GM19240 (cell line): ENCODE data around the gene BAHD1.

Source experiments
- DNase-seq: peaks from one replicate; pipeline ENCODE4 v3.0.0; 2011; ENCODE audit warnings: low spot score; ENCODE audit not compliant: insufficient read length

BAHD1 gene

DNA sequence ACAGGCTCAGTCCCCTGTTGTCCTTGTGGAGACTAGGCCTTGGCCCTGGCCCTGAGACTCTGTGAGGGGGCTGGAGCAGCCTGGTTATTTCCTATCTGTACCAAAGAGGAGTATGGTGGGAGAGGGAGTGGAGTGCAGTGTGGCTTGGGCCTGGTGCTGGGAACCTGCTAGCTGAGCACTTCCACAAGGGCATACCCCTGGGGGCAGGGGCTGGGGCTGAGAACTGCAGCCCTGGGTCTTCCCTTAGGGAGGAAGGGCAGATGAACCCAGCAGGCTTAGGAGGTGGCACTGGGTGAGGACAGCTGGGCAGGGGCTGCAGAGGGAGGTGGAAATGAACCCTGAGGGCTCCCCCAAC, 26.5 kb downstream of the BAHD1 start:
- no peak for DNase-seq

DNA sequence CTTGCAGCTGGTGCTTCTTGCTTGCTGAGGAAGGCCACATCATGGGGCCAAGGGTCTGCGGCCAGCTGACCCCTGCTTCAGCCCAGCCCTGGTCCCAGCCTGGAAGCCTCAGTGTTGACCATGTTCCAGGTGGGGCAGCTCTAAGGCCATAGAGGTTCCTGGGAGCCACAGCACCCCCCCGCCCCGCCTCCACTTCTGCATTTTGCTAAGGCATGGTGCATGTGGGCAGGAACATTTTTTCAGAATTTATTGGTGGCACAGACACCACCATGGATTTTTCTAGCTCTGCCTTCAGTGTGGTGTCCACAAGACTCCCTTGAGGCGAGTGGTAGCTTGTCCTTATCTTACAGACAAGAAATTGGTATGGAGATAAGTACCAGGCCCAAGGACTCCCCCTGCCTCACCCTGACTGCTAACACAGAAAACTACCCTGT, 28.2 kb downstream of the BAHD1 start:
- DNase-seq, result no peak

DNA sequence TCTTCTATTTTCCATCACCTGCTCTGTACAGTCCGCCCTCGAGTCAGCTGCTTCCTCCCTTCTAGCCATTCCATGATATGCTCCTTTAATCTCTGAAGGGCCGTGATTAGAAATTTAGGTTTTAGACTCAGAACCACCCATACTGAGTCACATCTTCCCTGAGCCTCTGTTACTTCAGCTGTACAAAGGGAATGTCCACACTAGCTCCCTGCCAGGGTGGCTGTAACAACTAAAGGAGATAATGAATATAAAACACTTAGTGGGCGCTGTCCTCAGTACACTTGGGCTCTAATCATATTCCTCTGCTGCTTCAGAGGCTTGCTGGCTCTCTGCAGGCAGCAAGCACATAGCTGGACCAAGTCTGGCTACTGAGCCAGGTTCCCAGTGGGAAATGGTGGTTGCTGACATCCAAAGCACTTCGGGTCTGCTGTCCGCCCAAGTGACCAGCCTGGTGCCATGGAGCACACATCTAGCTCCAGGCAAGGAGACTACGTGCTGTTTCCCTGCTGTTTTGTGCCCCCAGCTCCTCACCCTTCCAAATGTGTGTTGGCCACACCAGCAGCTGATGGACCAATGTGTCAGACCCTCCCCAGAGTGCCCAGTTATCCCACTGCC, 29.1 kb downstream of the BAHD1 start:
- no peak for DNase-seq

DNA sequence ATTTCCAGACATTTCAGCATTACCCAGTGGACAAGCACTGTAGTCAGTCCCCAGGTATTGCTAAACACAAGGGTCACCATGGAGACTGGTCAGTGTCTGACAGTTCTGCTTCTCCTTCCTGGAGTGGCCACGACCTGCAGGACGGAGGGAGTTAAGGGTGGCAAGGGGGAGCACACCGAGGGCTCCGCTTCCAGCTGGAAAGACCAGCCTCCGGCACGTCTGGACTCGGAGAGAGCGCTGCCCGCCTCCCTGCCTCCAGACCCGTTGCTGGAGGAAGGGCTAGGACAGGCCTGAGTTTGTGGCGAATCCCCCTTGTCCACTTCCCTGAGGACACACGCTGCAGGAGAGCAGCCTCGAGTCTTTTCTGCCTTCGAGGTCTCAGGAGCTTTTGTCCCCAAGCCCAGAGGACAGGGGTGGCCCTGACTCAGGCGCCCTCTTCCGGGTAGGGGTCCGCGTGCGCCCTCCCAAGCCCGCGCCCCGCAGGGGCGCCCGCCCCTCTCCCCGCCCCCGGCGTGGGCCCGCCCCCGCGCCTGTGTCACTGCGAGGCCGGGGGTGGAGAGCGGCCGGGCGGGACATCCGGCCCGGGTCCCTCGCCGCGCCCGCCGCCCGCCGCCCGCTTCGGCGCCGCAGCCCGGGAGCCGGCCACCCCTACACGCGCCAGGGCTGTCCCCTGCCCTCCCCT, 29.8 kb downstream of the BAHD1 start, which contains the start of gene CHST14:
CHST14 (plus strand) TSS at position 562 of the 682 bp plus-strand sequence. CDS start 230 bp downstream, outside the sequence.
- peak; percentile 85 for DNase-seq

DNA sequence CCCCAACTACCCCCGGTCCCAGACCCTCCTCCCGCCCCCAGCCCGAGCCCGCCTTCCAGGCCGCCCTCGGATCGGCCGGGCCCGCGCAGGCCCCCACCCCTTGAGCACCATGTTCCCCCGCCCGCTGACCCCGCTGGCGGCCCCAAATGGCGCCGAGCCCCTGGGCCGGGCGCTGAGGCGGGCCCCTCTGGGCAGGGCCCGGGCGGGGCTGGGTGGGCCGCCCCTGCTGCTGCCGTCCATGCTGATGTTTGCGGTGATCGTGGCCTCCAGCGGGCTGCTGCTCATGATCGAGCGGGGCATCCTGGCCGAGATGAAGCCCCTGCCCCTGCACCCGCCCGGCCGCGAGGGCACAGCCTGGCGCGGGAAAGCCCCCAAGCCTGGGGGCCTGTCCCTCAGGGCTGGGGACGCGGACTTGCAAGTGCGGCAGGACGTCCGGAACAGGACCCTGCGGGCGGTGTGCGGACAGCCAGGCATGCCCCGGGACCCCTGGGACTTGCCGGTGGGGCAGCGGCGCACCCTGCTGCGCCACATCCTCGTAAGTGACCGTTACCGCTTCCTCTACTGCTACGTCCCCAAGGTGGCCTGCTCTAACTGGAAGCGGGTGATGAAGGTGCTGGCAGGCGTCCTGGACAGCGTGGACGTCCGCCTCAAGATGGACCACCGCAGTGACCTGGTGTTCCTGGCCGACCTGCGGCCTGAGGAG, 30.5 kb downstream of the BAHD1 start:
- DNase-seq, result no peak

DNA sequence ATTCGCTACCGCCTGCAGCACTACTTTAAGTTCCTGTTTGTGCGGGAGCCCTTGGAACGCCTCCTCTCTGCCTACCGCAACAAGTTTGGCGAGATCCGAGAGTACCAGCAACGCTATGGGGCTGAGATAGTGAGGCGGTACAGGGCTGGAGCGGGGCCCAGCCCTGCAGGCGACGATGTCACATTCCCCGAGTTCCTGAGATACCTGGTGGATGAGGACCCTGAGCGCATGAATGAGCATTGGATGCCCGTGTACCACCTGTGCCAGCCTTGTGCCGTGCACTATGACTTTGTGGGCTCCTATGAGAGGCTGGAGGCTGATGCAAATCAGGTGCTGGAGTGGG, 31.0 kb downstream of the BAHD1 start:
- DNase-seq, result no peak

DNA sequence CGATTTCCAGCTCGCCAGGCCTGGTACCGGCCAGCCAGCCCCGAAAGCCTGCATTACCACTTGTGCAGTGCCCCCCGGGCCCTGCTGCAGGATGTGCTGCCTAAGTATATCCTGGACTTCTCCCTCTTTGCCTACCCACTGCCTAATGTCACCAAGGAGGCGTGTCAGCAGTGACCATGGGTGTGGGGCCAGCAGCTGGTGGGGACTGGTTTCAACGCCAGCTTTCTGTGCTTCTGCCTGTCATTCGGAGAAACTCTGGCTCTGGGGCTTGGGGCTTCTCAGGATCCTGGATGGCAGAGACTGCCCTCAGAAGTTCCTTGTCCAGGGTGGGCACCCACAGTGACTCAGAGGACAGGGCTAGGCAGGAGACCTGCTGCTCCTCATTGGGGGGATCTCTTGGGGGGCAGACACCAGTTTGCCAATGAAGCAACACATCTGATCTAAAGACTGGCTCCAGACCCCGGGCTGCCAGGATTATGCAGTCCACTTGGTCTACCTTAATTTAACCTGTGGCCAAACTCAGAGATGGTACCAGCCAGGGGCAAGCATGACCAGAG, 31.5 kb downstream of the BAHD1 start:
- DNase-seq, result no peak

DNA sequence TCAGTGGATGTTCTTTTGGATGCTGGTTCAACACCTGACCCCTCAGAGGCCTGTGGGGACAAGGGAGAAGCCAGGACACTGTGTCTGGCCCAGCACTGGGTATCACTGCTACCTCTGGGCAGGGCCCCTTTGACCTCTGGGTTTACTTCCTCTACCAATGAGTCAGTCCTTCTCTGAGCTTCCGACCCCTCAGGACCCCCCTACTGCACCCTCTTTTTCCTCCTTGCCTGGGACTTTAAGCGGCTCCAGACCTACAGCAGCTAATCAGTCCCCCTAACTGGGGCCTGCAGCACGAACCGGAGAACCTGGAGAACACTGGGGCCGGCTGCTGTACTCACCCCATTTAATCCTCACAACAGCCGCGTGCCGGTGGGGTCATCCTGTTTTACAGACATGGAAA, 33.8 kb downstream of the BAHD1 start:
- DNase-seq, result no peak

DNA sequence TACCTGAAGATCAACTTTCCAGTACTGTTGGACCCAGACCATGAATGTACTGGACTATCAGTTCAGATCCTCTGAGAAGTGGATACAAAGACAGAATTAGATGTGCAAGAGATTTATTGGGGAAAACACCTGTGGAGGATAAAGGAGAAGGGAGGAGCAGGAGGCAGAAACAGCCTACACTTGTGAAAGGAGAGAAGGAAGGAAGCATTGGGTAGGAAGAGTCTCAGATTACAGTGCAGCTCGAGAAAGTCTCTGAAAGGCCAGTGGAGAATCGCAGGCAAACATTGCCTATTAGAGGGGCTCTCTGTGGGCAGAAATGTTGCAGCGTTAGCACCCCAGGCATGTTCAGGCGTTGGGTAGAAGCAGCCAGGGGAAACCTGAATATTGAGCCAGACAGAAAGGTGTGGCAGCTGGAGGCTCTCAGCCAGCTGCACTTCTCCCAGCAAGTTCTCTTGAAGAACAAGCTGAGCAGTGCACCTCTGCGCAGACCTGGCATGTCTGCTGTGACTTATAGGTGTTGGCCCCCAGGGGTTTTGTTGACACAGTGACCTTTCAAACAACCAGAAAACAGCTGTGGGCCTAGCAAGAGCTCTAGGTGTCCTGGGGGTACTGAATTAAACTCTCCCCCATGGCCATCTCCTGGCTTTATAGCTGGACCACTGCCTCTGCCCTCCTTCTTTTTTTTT, 37.0 kb downstream of the BAHD1 start:
- no peak for DNase-seq

DNA sequence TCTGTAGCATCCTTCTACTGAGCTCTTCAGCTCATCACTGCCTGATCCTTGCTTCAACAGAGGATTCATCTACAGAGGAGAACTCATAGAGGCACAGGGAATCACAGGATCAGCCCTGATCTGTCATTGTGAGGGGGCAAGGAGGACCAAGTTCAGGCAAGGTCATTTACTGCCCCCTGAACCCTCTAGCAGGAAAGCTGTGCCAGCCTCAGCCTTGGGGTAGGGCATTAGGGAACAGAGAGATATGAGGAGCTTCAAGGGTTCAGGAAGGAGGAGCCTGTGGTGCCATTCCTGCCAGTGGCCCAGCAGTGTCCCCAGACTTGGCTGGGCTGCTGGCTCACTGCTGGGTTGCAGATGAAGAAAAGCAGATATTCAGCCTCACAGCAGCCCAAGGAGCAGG, 38.3 kb downstream of the BAHD1 start:
- DNase-seq, result no peak

DNA sequence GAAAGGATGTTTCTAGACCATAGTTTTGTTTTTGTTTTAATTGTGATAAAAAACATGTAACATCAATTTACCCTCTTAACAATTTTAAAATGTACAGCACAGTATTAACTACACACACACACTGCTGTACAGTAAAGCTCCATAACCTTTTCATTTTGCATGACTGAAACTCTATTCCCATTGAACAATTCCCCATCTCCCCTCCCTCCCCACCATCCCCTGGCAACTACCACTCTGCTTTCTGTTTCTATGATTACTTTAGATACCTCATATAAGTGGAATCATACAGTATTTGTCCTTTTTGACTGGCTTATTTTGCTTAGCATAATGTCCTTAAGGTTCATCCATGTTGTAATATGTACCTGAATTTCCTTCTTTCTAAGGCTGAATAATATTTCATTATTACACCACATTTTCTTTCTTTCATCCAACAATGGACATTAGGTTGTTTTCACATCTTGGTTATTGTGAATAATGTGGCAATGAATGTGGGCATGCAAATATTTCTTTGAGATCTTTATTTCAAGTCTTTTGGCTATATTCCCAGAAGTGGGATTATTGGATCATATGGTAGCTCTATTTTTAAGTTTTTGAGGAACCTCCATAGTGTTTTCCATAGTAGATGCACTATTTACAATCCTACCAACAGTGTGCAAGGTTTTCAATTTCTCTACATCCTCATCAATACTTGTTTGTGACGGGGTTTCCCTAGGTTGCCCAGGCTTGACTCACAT, 40.8 kb downstream of the BAHD1 start:
- no peak for DNase-seq

DNA sequence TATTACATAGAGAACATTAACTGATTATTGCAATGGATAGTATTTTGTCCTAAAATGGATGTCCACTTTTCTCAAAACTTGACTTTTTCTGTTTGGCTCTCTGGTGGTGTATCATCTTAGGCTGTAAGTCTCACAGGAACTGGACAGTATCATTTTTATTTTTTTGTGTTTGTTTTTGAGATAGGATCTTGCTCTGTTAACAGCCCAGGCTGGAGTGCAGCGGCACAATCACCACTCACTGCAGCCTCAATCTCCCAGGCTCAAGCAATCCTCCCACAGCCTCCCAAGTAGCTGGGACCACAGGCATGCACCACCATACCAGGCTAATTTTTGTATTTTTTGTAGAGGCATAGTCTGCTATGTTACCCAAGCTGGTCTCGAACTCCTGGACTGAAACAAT, 43.2 kb downstream of the BAHD1 start:
- no peak for DNase-seq

DNA sequence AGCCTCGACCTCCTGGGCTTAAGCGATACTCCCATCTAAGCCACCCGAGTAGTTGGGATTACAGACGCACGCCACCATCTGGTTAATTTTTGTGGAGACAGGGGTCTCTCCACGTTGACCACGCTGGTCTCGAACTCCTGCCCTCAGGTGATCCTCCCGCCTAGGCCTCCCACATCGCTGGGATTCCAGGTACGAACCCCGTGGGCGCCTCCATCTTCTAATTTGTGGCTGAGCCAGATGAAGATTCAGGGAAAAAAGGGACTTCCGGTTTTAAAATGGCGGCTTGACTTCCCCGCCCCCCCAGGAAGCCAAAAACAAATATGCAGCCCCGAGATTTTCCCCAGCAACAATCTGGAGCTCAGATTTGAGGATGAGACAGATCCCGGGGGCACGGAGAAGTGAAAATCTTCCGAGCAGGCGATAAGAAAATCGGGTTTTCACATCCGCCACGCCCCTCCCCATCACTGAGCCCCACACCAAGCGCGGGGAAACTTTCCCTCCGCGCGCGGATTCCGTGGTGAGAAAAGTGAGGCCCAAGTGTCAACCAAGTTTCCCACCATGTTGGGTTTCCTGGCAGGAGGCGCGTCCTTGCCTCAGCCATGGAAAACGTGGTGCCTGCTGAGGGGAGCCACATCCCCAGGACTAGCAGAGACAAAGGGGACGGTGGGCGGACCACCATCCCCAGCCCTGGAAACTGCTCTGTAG, 45.5 kb downstream of the BAHD1 start:
- DNase-seq, result no peak

DNA sequence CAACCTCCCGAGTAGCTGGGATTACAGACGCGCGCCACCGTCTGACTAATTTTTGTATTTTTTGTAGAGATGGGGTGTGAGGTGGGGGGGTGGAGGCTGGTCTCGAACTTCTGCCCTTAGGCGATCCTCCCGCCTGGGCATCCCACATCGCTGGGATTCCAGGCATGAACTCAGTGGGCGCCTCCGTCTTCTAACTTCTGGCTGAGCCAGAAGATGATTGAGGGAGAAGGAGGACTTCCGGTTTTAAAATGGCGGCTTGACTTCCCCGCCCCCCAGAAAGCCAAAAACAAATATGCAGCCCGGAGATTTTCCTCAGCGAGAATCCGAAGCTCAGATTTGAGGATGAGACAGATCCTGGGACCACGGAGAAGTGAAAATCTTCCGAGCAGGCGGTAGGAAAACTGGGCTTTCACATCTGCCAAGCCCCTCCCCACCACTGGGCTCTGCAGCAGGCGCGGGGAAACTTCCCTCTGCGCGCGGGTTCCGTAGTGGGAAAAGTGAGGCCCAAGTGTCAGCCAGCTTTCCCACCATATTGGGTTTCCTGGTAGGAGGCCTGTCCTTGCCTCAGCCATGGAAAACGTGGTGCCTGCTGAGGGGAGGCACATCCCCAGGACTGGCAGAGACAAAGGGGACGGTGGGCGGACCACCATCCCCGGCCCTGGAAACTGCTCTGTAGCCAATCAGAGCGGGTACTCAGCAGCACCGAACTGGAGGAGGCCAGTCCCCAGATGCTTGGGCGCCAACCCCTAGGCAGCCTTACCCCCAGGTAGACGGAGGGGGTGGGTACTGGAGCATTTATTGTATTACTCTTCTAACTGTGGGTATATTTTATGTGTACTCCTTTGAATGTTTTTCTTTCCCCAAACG, 47.3 kb downstream of the BAHD1 start:
- no peak for DNase-seq

DNA sequence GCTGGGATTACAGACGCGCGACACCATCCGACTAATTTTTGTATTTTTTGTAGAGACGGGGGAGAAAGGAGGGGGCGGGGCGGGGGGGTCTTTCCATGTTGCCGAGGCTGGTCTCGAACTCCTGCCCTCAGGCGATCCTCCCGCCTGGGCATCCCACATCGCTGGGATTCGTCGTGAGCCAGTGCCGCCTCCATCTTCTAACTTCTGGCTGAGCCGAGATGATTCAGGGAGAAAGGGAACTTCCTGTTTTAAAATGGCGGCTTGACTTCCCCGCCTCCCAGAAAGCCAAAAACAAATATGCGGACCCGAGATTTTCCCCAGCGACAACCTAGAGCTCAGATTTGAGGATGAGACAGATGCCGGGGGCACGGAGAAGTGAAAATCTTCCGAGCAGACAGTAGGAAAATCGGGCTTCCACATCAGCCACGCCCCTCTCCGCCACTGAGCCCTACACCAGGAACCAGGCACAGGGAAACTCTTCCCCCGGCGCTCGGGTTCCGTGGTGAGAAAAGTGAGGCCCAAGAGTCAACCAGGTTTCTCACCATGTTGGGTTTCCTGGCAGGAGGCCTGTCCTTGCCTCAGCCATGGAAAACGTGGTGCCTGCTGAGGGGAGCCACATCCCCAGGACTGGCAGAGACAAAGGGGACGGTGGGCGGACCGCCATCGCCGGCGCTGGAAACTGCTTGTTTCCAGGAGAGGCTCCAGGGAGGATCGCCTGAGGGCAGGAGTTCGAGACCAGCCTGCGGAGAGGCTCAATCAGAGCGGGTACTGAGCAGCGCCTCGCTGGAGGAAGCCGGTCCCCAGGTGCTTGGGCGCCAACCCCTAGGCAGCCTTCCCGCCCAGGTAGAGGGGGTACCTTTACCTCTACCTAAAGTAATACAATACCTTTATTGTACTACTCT, 48.8 kb downstream of the BAHD1 start:
- no peak for DNase-seq

DNA sequence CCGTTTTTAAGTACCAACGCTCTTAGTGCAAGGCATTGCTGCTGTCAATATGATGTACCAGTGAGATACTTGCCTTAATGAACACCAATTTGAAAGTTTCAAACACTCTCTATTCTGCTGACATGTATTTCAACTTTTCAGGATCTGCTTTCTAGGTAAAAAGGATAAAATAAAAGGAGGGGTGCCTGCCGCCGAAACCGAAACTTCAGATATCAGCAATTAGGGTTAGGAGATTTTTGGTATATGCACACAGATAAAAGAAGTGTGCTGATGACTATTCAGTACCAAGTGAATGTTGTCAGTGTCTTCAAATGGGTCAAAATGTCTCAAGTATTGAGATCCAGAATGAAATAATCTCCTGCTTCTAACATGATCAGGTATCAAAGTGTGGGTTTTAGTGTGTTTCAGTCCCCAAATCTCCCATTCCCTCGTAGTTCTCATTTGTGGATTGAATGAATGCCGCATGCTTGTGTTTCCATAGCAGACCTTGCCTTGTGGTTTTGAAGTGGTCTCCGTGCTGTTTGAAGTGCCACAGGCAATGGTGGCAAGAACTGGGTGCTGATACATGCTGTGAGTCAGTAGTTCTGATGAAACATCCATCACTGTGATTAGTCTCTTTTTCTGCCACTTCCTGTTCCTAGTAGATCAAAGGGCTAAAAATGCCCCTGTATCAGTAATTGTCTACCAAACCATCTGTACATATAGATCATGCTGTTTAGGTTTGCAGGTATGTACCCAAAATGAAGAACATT, 52.5 kb downstream of the BAHD1 start:
- DNase-seq, result no peak

DNA sequence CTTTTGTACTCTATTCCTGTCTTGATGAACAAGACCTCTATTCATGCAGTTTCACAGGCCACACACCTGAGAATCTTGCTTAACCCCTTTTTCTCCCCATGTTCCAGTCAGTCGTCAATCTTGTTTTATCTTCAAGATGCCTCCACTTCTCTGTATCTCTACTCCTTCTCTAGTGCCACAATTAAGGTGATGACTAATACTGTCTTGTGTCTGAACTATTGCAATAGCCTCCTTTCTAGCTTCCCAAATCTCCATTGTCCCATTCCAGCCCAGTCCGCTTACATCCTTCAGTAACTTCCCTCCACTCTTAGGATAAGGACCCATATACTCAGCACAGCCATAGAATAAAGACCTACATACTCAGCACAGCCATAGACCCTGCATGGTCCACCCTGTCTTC, 54.8 kb downstream of the BAHD1 start:
- no peak for DNase-seq

DNA sequence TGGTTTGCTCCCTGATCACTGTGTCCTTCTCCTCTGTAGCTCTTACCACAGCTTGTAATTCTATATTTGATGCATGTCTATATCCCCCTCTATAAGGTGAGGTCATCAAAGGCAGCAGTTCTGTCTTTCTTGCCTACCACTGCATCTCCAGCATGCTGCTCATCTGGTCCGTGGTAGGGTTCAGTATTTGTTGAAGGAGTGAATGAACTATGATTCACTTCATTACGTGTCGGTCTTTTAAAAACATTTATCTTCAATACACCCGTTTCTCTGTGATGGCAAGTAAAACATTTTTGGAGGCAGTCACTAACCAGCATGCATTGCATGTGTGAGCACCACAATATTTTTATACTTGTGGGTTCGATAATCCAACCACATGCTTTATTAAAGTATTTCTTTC, 57.7 kb downstream of the BAHD1 start:
- DNase-seq, result no peak
